HG03439 (cell line): ENCODE data around the gene SLC6A4.

ENCODE experiments used
- ATAC-seq: cut with Tn5 transposase; IDR thresholded peaks from one replicate; pipeline ENCODE4 v1.9.1; 2021; ENCODE audit warnings: mild to moderate bottlenecking, moderate library complexity; ENCODE audit not compliant: unreplicated experiment

SLC6A4 gene

DNA sequence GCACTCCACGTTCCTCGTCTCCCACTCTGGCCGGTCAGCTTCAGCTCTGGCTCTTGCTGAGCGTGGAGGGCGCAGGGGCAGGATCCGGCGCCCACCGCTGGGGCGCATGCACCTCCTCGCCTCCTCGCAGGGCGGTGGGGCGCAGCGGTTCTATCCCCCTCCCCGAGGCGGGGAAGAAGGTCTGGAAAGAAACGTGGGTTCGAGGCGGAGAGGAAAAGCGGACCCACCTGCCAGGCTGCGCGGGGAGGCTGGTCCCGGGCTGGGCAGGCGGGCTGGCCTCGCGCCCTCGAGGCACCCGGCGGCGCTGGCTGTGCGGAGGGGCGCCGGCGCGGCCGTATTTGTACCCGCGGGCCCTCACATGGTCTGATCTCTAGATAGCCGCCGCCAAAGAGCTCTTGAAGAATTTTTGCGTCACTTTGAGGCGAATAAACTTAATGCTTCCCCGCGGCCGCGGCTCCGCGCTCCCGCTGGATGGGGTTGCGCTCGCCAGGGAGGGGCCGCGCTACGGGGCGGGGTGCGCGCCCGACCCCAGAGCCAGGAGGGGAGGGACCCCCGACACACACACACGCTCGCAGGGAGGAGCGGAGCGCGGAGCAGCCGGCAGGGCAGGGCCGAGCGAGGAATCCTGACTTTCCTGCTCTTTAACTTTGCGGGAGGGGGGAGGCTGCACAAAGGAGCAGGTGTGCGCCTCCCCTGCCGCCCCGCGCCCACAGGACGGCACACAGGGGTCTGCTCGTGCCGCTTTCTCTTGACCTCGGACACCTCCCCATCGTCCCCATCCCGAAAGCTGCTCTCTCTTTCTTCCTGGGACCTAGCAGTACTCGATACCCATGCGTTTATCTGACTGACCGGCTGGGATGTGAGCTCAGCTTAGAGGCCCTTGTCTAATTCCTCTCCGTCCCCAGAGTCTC lies at the start of gene SLC6A4:
Gene SLC6A4, minus strand, starts transcription at position 312 of the 911 bp plus-strand sequence. CDS start 13,739 bp downstream, outside the sequence.
- ATAC-seq: no peak

DNA sequence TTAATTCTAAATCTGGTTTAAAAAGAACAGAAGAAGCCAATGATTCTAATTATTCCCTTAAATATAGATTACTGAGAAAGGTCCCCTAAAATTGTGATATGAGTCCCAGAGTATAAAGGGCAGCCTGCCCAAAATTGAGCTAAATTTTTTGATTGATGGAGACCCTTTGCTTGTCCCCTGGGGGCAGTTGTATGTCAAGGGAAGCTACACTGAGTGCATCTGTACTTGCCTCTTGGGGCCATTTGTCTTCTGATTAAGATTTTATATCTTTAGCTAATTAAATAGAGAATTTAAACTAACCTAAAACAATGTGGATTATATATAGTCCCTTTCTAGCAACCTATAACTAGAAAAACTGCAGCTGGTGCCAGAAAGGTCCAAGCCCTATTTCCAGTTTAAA lies 43.7 kb upstream of the SLC6A4 start:
- ATAC-seq: no peak

DNA sequence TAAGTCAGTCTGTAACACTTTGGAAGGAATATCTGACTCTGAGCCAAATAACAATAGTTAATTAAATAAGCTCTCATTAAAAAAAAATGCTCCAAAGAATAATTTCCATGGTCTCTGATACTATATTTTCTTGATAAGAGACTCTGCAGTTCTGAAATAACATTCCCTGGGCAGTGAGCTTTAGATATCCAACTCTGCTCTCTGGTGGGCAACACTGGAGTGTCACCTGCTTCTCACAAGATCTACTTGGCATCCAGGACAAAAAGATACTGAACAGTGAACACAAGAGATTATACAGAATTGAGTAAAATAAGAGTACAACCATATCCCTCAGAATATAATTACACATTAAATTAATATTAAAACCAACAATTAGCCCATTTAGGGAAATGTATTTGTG lies 42.5 kb upstream of the SLC6A4 start:
- no peak for ATAC-seq

DNA sequence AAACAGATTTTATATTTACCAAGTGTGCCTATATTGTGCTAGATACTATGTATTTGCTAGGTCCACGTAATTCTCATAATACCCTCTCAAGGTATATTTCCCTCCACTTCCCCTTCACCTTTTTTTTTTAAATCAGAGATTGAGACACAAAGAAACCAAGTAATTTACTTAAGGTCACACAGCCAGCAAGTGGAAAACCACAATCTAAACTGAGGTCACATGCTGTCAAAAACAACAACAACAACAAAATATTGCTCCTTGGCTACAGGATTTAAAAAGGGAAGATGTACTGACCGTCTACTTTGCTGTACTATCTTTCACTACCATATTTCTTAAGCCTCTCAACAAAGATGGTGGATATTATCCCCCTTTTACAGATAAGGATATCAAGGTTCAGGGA lies 40.4 kb upstream of the SLC6A4 start:
- no peak for ATAC-seq

DNA sequence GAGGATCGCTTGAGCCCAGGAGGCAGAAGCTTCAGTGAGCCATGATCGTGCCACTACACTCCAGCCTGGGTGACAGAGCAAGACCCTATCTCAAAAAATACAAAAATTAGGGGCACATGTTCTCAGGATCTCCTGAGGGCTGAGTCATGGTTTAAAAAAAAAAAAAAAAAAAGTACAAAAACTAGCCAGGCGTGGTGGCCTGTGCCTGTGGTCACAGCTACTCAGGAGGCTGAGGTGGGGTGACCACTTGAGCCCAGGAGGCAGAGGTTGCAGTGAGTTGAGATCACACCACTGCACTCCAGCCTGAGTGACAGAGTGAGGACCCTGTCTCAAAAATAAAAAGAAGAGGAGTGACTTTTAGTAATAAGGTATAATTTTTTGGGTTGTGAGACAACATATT lies 39.4 kb upstream of the SLC6A4 start:
- no peak for ATAC-seq

DNA sequence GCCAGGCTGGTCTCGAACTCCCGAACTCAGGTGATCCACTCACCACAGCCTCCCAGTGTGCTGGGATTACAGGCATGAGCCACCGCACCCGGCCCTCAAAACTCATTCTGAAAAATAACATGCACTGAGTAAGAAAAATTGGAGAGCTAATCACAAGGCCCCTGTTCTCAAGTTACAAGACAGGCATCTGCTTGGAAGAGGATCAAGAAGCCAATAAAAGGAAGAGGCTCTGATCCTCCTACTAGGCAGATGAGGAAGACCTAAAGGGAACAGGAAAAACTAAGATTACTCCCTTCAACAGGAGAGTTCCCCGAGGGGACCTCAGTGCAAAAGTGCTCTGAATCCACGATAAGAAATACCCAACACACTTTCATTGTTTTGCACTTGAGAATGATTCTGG lies 37.9 kb upstream of the SLC6A4 start:
- no peak for ATAC-seq

DNA sequence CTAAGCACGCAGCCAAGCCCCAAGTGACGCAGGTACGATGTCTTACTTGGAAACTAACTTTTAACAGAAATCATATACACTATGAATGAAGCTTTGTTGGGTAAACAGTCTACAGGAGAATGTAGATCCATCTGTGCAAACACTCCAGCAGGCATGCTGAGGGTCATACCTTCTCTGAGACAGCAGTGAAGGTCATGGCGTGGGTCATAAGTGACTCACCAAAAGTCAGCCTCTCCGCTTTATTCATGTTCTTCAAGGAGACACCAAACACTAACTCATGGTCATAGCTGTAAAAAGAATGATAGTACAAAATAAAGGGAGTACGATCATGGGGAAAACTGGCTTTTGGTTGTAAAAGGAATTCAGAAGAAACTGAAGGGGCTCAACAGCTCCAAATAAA lies 35.6 kb upstream of the SLC6A4 start:
- ATAC-seq: no peak

DNA sequence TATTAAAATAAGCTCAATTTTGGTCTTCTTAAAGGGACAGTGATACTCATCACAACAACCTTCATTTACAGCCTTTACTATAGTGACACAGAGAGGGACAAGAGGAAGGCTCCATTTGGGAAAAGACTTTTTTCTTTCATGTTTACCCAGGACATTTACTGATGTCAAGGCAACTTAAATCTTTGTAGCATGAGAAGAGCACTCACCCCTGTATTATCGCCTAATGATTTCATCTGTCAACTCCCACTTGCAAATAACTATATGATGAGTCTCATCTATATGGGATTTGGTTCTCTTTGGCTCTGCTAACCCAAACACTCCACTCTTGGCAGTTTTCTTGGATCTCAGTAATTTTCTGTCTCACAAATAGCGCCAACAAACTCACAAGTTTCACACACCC lies 32.1 kb upstream of the SLC6A4 start:
- no peak for ATAC-seq

DNA sequence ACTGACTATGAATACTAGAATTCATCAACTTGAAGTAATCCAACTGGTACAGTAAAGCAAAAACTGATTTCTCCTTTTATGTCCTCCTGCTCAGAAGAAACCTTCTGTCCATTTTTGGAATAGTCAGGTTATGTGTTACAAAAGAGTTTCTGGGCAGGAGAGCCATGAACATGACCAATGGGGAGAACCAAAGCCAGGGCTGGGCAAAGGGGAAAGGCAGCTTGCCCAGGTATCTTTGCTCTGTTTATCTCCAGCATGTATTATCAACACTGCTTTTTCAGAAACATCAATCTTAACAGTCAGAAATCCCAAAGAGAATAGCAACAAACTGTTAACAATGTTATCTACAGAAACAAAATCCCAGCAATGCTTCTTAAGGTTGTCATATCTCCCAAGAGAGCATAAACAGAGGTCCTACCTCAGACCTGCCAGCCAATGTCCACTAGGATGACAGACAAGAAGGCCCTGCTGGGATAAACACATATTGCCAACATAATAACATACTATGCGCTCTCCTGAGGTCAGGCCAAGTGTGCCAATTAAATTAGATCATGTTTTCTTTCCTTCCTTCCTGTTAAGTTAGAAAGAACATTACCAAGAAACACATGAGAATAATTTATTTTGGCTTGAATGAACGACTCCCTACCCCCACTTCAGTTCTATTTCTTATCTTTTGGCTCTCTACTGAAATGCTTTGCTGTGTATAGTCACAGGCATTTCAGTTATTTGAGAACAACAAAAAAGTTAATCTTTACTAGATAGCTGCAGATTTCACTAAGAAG lies 28.2 kb upstream of the SLC6A4 start:
- ATAC-seq: no peak

DNA sequence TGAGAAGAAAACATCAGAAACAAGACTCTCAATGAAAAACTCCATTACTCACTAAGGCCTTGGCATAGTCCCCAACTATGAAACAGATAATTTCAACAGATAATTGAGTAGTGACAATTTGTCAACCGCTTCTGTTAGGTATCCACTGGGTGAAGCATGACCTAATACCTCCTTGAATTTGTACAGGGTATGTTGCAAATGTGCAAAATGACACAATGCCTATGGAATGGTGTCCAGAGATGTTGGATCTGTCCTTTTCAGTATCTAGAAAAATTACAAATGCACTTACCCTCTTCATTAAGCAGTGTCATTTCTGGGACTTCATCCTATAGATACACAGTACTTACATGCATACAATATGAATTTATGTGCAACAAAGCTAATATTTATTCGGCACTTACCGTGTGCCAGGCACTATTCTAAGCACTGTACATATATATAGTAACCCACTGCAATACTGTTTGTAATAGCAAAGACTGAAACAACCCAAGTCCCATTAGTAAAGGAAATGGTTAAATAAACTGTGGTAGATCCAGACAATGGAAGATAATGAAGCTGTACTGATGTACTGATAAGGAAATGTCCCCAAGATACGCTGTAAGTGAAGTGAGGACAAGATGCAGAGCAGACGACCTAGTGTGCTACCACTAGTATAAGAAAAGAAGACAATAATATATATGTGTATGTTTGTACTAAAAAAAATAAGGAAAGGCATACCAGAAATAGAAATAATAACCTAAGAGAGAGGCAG lies 21.4 kb upstream of the SLC6A4 start:
- no peak for ATAC-seq

DNA sequence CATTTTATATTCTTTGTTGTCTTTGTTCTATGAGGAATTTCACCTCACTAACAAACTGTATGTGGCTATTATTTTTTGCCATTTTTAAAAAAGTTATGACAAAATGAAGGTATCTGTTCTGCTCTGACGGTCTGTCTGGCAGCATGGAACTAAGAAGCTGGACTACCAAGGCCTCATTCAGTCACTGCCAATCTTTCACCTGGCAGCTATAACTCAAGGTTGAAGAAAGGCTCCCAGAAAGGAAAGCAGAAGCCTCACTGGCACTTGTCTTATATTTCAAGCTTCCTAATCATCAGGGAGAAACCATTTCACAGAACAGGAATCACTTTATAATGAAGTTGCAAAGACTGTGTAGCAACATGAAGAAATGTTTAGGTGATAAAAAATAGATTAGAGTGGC lies 18.7 kb upstream of the SLC6A4 start:
- no peak for ATAC-seq

DNA sequence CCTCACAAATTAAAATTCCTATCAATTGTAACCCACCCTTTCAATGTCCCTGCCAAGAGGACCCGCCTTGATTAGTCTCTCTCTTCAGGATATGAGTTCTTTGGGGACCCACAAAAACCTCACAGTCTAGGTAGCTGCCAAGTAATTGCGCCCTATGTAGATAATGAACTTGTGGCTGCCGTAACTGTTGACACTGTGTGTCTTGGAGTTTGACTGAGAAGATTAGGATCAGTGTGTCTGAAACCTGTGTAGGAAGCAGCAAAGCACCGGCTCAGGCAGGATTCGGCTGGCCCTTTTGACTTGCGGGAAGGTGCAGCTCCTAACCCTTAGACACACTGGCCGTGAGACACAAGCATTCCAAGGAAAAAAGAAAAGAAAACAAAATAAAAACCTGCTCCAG lies 17.8 kb upstream of the SLC6A4 start:
- no peak for ATAC-seq

DNA sequence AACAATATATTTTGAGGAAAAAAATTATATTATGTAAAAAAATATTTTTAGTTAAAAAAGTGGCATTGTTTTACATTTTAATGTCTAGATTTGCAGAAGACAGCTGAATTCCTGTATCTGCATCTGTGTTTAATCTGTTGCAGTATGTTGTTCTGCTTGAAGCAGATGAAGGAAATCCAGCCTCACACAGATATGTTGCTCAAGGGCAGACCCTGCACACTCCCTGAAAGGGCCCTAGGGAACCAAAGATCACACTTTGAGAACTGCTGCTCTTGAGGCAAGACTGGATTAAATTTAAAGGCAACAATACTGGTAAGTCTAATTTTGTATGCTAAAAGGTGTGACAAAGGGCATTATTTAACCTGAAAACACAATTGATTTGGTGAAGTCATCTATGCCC lies 16.4 kb upstream of the SLC6A4 start:
- no peak for ATAC-seq

DNA sequence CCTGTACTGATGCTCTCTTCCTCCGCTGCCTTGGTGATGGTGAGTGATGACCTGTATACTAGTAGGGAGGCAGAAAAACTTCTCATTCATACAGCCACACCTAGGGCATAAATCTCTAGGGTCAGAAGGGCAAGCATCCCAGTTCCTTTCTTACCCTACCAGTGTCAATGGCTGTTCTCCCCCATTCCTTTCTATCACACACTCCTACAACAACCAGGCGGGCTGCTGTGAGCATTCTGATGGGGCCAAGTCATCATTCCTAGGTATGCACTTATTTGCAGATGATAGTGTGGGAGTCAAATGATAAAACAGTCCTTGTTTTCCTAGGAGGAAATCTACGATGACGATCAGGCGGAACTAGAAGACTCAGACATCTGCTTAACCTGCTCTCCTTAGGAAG lies 14.0 kb upstream of the SLC6A4 start:
- ATAC-seq: no peak

DNA sequence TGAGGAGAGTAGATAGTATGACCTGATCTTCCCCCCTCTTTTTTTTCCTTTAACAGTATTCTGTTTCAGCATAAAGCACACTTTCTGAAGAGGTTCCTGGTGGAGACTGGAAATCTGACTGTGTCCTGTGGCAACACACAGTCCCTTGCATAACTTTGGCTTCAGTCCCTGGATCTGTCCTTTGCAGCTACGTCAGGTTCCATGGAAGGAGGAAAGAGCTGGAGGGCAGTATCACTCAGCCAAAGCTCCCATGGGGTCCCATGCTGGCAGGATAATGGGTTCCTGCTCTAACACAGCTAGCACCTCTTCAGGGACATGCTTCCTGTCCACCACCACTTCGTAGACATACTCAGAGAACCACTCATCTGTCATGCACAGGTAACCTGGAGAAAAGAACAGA lies 13.3 kb upstream of the SLC6A4 start:
- no peak for ATAC-seq

DNA sequence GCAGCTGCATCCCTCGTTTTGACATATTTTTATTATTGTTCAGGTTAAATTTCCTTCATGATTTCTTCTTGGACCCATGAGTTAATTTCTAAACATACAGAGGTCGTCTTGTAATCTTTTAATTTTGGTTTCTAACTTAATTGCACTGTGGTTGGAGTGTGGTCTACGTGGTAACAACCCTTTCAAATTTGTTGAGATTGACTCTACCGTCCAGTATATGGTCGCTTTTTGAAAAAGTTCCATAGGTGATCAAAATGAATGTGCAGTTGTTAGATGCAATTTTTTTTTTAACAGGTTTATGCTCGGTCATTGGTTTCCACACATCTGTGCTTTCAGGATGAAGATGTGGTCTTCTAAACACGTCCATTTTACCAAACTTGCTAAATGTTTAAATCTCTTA lies 11.0 kb upstream of the SLC6A4 start:
- ATAC-seq: no peak

DNA sequence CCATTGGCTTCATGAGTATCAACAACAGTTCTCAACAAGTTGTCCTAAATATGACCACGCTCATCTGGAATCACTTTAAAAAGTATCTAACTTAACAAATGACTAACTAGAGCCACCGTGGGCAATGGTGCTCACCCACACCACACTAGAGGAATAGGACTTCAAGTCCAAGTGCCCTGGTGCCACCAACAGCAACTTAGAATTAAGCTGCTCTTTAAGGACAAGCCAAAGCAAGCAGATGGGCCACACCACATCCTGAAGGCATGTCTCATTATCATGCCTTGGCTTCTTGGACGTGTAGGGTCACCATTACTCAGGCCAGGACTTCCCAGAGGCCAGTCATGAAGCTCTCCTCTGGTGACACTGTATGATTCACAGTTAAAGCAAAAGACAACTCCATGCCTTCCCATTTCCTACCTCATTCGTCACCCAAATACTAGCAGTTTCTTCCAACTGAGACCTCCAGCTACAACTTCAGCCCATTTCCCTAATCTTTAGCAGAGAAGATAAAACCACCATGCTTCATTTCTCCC lies 9.4 kb upstream of the SLC6A4 start:
- ATAC-seq: no peak

DNA sequence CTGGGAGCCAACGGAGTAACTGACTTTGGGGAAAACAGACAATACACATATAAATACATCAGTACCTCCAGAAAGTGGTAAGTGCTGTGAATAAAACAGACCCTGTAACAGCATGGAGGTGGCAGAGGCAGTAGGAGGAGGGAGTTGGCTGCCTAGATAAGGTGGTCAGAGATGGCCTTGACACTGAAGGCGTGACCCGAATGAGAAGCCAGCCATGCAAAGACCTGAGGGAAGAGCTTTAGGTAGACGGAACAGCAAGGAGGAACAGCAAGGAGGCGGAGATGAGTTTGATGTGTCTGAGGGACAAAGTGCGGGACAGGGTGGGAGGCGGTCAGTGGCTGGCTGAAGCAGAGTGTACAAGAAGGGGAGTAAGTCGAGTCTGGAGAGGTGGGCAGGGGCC lies 8.1 kb upstream of the SLC6A4 start:
- no peak for ATAC-seq

DNA sequence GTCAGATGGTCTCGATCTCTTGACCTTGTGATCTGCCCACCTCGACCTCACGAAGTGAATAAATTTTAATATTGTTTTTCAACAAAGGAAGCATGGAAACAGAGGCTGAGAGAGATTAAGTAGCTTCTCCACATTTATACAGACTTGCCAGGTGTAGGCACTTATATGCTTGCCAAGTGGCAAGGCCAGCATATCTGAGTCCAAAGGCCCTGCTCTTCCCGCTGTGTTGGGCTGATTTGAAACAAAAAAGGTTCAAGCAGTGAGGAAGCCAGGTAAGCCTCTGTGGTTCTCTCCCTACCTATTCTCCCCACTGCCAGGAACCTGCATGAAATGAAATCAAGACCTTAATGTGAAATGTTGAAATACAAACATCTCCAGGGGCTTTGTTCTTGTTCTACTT lies 7.5 kb upstream of the SLC6A4 start:
- no peak for ATAC-seq

DNA sequence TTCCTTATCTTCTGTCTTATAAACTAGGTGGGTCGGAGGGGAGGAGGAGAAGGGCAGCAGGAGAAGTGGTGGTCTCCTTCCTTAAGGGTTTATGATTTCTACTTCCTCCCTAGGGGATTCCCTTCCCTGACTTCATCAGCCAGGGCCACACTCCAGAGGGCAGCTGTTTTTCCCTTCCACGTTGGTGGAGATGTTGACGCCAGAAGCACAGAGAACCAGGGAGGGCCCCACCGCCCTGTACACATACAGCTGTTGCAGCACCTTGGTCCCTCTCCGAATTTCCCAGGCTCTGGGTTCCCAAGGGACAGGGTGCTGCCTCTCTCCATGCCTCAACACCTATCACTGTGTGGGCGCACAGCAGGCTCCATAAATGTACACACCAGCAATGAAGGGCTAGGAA lies 5.6 kb upstream of the SLC6A4 start:
- ATAC-seq: no peak

DNA sequence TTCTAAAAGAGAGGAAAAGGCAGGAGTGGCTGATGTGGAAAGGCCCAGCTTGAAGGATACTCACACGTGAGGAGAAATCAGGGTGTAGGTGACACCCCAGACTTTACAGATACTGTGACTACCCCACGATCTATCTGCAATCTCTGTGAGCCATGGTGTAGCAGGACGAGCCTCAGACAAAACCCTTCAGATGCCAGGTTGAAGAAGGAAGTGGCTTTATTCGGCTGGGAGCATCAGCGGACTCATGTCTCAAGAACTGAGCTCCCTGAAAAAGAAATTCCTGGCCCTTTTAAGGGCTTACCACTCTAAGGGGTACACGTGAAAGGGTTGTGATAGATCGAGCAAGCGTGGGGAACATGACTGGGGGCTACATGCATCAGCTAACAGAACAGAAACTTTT lies 4.7 kb upstream of the SLC6A4 start:
- ATAC-seq: no peak
